ENCODE data around the gene PAQR4.

Gene PAQR4

DNA sequence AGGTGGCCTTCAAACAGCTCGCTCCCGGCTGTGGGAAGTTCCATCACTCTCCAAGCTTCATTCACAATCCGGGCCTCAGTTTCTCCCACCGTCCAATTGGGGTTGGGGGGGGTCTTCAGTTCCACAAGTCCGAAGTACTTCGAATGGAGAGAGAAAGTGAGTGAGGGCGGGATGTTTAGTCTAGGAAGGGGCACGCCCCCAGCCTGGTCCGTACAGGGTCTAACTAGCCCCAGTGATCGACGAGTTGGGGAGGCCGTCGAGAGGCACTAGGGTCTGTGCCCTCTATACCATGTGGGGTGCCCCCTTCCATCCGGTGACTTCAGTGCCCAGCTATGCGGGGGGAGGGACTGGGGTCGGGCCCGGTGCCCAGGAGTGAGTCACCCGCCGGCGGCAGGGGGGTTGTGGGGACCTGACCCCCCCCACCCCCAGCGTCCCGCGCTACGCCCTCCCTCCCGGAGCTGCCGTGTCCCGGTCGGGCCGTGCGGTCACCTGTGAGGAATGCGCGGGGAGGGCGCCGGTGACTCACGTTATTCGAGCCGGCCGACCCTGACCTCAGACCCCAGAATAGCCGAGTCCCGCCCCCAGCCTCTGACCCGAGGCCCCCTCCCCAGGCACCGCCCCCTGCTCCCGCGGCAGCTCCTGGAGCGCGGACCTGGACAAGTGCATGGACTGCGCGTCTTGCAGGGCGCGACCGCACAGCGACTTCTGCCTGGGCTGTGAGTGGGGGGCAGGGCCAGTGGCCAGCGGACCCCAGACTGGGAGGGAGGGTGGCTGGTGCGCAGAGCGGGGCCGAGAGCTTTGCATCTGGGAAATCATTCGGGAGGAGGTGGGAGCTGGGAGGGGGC lies 51.7 kb downstream of the PAQR4 start:
- H3K4me3 ChIP-seq (ENCODE audit: low read depth, low read length), result peak overlapping the region; percentile 73
- DNase-seq (ENCODE audit: low read depth), result peak; percentile 69
- TF ChIP-seq POLR2A (IDR thresholded peaks at IDR 0.05; ENCODE audit: extremely low read depth, insufficient read length) (no peak), MYC (IDR thresholded peaks at IDR 0.05; ENCODE audit: low read depth, low read length) (no peak)
- TF ChIP-seq, protein P1, sequence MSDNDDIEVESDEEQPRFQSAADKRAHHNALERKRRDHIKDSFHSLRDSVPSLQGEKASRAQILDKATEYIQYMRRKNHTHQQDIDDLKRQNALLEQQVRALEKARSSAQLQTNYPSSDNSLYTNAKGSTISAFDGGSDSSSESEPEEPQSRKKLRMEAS (IDR thresholded peaks at IDR 0.05; ENCODE audit: low read depth, low read length), result 0 out of 2 replicates have a peak, but pooled peaks have one; percentile 43

DNA sequence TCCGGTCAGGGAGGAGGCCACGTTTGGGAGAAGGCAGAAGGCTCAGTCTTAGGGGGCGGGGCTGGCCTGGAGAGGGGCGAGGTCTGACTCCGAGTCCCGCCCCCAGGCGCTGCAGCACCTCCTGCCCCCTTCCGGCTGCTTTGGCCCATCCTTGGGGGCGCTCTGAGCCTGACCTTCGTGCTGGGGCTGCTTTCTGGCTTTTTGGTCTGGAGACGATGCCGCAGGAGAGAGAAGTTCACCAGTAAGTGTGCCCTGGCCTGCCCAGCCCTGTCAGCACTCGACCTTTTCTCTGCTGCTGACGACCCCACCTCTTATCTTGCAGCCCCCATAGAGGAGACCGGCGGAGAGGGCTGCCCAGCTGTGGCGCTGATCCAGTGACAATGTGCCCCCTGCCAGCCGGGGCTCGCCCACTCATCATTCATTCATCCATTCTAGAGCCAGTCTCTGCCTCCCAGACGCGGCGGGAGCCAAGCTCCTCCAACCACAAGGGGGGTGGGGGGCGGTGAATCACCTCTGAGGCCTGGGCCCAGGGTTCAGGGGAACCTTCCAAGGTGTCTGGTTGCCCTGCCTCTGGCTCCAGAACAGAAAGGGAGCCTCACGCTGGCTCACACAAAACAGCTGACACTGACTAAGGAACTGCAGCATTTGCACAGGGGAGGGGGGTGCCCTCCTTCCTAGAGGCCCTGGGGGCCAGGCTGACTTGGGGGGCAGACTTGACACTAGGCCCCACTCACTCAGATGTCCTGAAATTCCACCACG lies 52.5 kb downstream of the PAQR4 start:
- peak; percentile 86 for DNase-seq (ENCODE audit: low read depth)
- TF ChIP-seq, protein P1 (IDR thresholded peaks at IDR 0.05; ENCODE audit: low read depth, low read length), result no peak
- TF ChIP-seq MYC (IDR thresholded peaks at IDR 0.05; ENCODE audit: low read depth, low read length) (no peak), POLR2A (IDR thresholded peaks at IDR 0.05; ENCODE audit: extremely low read depth, insufficient read length) (no peak)
- TF ChIP-seq, protein P2, sequence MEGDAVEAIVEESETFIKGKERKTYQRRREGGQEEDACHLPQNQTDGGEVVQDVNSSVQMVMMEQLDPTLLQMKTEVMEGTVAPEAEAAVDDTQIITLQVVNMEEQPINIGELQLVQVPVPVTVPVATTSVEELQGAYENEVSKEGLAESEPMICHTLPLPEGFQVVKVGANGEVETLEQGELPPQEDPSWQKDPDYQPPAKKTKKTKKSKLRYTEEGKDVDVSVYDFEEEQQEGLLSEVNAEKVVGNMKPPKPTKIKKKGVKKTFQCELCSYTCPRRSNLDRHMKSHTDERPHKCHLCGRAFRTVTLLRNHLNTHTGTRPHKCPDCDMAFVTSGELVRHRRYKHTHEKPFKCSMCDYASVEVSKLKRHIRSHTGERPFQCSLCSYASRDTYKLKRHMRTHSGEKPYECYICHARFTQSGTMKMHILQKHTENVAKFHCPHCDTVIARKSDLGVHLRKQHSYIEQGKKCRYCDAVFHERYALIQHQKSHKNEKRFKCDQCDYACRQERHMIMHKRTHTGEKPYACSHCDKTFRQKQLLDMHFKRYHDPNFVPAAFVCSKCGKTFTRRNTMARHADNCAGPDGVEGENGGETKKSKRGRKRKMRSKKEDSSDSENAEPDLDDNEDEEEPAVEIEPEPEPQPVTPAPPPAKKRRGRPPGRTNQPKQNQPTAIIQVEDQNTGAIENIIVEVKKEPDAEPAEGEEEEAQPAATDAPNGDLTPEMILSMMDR (IDR thresholded peaks at IDR 0.05; ENCODE audit: low read depth, low read length), result peak; percentile 23
- H3K4me3 ChIP-seq (ENCODE audit: low read depth, low read length), result peak overlapping the region; percentile 73

DNA sequence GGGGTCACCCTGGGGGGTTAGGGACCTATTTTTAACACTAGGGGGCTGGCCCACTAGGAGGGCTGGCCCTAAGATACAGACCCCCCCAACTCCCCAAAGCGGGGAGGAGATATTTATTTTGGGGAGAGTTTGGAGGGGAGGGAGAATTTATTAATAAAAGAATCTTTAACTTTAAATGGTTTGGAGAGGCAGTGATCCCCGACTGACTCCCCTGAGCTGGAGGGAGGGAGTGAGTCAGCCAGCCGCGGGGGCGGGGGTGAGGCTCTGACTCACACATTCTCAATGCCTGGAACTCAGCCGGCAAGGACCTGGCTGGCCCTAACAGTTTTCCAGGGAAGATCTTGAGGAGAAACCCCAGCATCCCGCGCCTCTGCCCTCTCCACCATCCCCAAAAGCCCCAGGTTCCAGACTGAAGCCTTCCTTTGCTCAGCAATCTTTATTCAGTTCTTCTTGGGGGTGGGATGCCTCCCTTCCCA lies 53.1 kb downstream of the PAQR4 start:
- TF ChIP-seq, protein P1 (IDR thresholded peaks at IDR 0.05; ENCODE audit: low read depth, low read length), result no peak
- TF ChIP-seq, protein P2 (IDR thresholded peaks at IDR 0.05; ENCODE audit: low read depth, low read length), result no peak
- no peak for TF ChIP-seq POLR2A (IDR thresholded peaks at IDR 0.05; ENCODE audit: extremely low read depth, insufficient read length)
- no peak for TF ChIP-seq MYC (IDR thresholded peaks at IDR 0.05; ENCODE audit: low read depth, low read length)
- peak; percentile 86 for DNase-seq (ENCODE audit: low read depth)
- H3K4me3 ChIP-seq (ENCODE audit: low read depth, low read length), result peak overlapping the region; percentile 73

DNA sequence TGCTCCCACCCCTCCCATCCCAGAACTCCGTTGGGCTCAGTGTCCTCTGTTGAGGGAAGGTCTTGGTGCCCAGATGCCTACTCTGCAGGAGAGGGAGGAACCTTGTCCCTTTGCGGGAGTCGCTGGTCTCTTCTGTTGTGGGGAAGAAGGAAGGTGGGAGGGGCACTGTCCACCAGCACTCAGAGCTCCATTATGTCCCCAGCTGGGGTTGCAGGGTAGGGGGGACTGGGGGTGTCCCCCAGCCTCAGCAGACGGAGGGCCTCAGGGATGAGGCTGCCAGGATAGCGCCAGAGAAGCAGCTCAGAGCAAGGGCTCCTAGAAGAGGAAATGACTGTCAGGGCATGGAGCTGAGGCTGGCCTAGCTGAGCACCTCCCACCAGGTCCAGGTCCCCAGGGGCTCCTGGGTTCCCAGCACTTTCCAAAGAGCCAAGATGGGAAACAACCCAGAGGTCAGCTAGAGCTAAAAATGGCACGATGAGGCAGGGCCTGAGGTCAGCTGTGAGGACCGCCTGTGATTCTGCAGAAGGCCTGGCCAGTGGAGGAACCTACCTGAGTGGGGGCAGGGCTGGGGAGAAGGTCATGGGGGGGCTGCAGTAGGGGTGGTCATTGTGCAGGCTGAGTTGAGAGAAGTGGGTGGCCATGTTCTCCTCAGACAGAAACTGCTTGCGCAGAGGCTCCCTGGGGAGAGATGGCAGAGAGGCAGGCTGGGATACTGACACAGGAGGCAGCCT lies 53.7 kb downstream of the PAQR4 start:
- peak; percentile 69 for DNase-seq (ENCODE audit: low read depth)
- H3K4me3 ChIP-seq (ENCODE audit: low read depth, low read length), result peak overlapping the region; percentile 71
- TF ChIP-seq POLR2A (IDR thresholded peaks at IDR 0.05; ENCODE audit: extremely low read depth, insufficient read length) (no peak), MYC (IDR thresholded peaks at IDR 0.05; ENCODE audit: low read depth, low read length) (no peak)
- TF ChIP-seq, protein P2 (IDR thresholded peaks at IDR 0.05; ENCODE audit: low read depth, low read length), result no peak
- TF ChIP-seq, protein P1 (IDR thresholded peaks at IDR 0.05; ENCODE audit: low read depth, low read length), result no peak

All from NB4 (cell line).